Left renal cortex interstitium (tissue), 4 donors: ENCODE results near the gene IGFBP3. TPM values are rescaled to one million over a fixed set of nuclear protein-coding genes. Genes with fewer than 3 reads are reported as not detected.
"Not testable (repeated sequence)": the region's sequence is repeated elsewhere in the genome, so short reads cannot be mapped to it uniquely, and the experiment has no call there.

Experiments used
- DNase-seq, 4 donors: peaks; one replicate each; pipeline ENCODE4 v3.0.0-alpha.2; 2013; ENCODE audit warnings: low read depth in 4 of 4, low spot score in 2 of 4, missing footprints in 1 of 4
- polyA plus RNA-seq, 4 donors: library from polyadenylated mRNA; unstranded; fragments of 120-200 nt; gene quantifications; one replicate each; pipeline ENCODE4 v1.2.1, GENCODE V29; 2013; ENCODE audit not compliant: insufficient read length in 4 of 4

IGFBP3 gene, protein sequence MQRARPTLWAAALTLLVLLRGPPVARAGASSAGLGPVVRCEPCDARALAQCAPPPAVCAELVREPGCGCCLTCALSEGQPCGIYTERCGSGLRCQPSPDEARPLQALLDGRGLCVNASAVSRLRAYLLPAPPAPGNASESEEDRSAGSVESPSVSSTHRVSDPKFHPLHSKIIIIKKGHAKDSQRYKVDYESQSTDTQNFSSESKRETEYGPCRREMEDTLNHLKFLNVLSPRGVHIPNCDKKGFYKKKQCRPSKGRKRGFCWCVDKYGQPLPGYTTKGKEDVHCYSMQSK
- 100 to 1,000 TPM in 1 of 4 donors, 10 to 100 TPM in 3; 81.6 to 112 (median 89.7) TPM for polyA plus RNA-seq

DNA sequence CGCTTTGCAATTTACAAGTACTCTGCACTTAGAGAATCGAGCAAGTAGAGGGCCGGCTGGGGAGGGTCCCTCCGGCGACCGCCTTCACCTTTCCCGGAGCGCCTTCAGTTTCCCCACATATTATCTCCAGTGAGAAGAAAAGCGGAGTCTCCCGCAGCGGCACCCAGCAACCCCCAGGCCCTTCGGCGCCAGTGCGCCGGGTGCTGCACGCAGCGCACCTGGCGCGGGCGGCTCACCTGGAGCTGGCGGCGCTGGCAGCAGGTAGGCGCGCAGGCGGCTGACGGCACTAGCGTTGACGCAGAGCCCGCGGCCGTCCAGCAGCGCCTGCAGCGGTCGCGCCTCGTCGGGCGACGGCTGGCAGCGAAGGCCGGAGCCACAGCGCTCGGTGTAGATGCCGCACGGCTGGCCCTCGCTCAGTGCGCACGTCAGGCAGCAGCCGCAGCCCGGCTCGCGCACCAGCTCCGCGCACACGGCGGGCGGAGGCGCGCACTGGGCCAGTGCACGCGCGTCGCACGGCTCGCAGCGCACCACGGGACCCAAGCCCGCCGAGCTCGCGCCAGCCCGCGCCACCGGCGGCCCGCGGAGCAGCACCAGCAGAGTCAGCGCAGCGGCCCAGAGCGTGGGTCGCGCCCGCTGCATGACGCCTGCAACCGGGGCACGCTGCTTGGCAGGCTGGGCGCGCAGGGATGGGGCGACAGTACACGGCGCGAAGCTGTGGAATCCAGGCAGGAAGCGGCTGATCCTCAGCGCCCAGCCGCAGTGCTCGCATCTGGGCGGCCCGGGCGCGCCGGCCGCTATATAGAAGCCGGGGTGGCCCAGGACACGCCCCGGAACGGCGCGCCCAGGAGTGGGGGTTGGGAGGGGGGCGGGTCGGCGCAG, at the start of gene IGFBP3:
Gene IGFBP3, minus strand, starts transcription at position 771 of the 879 bp plus-strand sequence. Its CDS starts 132 bp downstream, at position 639.
- DNase-seq: no peak

DNA sequence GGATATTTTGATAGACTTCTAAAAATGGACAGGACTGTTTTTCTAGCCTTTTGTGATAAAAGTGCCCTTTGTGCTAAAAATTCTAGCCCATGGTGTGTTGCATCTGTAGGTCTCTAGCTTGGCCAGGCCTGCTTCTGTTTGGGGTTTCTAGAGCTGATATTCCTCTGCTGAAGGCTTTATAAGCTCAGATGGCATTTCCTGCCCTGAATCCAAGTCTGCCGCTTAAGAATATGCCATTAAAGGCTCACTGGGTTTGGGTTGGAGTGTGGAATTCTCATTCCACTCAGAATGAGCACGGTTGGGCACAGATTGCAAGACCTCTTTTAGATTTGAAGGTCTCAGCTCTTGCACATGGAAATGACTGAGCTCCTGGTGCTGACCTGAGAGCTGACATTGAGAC, 49.4 kb upstream of the IGFBP3 start:
- DNase-seq: no peak

DNA sequence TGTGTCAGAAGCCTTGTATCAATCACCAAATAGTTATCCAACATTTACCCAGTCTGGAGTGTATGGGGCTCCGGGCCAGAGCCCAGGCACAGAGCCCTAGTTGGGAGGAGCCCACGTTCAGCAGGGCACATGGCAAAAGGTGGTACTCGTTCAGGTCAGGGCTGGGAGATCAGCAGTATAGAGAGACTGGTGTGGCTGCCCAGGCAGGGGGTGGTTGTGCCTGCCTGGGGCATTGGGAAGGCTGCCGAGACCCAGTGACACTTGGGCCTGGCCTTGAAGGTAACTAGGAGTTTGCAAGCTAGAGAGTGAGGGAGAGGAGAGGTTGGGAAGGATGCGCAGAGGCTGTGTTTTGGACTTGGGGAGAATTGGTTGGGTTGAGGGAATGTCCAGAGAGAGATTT, 48.9 kb upstream of the IGFBP3 start:
- no peak for DNase-seq

DNA sequence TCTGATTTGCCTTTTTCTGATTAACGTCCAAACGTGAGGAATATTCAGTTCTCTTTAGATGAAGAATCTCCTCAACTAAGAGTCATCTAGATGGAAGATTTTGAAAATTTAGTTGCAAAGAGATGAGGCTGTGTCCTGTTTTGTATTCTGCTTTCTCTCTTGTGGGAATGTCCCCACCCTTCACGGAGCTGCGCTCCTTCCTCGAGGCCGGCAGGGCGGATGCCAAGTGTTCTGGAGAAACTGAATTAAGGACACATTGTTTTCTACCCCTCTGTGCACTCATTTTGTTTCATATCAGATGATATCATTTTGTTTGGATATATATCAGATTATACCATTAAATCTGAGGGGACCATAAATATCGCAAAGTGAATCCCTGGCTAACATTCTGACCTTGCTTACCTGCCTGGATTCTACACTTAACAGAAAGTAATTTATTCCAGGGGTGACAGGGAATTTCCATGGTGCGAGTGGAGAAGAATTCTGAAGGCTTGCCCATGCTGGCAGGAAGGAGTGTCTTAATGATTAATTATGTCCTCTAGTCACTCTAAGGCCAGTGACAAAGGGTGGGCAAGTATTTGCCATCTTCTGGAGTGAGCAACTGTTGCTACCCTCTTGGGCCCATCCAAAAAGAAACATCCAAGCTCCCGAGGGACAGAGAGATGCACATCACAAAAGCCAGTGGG, 47.9 kb upstream of the IGFBP3 start:
- no peak for DNase-seq

DNA sequence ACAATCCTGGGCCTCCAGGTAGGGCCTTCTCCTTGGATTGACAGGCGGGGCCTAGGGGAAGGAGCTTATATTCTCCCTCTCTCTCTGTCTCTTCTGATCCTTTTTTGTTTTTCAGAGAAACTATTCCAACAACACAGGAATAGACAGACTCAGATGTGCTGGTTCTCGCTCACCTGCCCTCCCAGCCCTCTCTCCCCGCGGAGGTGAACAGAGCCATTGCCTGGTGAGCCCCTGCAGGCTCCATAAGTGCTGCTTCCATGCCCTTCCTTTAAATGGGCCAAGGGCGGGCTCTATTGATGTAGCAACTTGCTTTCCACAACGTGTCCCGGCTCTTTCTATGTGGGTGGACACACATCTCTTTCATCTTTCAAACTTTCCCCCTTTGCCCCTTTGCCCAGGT, 47.2 kb upstream of the IGFBP3 start:
- DNase-seq: no peak

DNA sequence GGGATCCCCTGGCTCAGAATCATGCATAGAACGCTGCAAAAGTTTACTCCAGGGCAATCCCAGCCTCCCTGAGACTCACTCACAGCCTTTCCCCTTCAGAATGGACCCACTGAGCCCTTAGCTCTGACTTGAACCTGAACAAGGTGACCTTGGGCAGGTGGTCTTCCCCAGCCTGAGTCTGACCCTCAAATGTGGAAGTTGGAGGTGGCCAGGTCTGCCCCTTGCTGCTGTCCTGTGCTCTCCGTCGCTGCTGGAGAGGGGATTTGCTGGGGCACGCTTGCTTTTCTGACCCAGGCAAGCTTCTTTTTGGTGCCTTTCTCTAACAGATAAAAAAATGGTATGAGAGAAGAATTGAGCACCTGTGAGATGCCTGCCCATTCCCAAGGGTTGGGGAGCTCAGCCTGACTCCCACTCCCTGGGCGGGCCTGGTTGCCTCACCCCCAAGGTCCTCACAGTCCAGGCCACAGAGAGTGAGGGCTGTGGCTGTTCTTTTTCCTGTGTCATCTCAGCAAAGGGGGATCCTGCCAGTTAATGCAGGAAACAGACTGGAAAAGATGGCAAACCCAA, 46.6 kb upstream of the IGFBP3 start:
- DNase-seq: no peak

DNA sequence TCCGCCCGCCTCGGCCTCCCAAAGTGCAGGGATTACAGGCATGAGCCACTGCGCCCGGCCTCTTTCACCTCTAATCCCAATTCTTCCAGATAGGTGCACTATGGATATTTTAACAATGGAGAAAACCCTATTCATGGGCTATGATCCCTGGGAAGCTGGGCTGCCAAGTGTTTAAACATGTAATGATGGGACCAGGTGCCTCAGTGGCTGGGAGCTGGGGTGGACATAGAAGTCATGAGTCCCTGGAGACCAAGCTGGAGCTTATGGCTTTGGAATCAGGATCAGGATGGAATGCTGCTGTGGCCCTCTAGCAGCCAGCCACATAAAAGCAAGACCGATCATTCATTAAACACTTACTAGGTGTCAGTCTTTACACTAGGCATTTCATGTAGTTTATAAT, 41.8 kb upstream of the IGFBP3 start:
- no peak for DNase-seq

DNA sequence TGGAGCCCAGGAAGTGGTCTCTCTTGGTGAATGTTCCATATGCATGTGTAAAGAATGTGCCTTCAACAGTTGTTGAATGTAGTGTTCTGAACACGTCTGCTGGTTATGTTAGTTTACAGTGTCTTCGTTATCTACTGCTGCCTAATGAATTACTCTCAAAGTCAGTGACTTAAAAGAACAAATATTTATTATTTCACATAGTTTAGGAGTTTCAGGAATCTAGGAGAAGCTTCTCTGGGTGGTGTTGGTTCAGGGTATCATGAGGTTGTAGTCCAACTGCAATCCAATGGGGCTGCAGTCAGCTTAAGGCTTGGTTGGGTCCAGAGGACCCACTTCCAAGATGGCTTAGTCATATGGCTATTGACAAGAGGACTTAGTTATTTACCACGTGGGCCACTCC, 36.6 kb upstream of the IGFBP3 start:
- DNase-seq: no peak

DNA sequence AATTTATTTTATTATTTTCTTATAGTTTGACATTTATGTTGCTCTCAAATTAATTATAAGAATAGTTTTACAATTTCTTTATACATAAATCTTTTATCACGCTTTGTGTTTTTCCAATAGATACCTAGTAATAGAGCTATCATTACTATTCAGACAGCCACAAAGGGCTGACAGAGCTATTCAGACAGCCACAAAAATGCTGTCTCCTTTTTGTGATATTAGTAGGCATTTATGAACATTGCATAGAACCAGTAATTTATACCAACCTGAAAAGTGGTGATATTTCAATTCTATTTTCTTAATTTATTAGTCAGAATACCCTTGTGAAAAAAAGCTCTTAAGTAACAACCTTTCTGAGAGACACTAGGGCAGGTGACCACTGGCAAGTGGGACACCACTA, 34.2 kb upstream of the IGFBP3 start:
- no peak for DNase-seq

DNA sequence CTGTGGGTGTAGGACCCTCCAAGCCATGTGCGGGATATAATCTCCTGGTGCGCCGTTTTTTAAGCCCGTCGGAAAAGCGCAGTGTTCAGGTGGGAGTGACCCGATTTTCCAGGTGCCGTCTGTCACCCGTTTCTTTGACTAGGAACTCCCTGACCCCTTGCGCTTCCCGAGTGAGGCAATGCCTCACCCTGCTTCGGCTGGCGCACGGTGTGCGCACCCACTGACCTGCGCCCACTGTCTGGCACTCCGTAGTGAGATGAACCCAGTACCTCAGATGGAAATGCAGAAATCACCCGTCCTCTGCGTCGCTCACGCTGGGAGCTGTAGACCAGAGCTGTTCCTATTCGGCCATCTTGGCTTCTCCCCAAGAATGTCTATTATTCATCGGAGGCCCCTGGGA, 32.0 kb upstream of the IGFBP3 start:
- not testable (repeated sequence) for DNase-seq

DNA sequence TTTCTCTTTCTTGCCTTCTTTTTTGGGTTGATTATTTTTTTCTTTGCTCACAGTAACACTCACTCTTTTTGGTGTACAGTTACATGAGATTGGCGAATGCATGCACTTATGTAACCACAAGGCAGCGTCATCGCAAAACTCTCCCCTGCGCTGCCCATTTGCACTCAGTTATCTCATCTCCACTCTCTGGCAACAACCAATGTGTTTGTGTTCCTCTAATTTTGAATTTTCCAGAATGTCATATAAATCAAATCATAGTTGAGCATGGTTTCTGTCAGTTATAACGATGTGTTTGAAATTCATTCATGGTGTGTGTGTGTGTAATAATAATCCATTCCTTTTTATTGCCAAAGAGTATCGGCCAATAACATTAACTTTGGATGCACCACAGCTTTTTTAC, 23.0 kb upstream of the IGFBP3 start:
- no peak for DNase-seq

DNA sequence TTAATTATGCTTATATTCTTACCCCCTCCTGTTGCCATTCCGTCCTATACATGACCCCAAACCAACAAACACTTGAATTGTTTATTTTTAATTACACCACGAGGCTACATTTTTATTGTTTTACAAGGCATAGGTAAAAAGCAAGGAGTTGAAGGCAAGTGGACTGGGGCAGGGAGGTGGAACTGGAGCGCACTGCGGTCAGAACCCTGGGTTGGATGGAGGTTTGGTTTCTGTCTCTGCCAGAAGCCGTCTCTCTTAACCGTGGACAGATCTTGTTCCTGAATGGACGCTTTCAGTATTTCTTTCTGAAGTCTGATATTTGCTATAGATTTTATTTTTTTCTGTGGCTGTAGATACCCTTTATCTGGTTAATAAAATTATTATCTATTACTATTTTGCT, 19.9 kb upstream of the IGFBP3 start:
- DNase-seq: no peak

DNA sequence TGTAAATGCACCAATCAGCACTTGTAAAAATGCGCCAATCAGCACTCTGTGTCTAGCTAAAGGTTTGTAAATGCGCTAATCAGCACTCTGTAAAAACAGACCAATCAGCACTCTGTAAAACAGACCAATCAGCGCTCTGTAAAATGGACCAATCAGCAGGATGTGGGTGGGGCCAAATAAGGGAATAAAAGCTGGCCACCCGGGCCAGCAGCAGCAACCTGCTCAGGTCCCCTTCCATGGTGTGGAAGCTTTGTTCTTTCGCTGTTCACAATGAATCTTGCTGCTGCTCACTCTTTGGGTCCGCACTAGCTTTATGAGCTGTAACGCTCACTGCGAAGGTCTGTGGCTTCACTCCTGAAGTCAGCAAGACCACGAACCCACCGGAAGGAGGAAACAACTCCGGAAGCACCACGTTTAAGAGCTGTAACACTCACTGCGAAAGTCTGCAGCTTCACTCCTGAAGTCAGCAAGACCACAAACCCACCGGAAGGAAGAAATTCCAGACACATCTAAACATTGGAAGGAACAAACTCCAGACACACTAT, 19.2 kb upstream of the IGFBP3 start:
- not testable (repeated sequence) for DNase-seq

DNA sequence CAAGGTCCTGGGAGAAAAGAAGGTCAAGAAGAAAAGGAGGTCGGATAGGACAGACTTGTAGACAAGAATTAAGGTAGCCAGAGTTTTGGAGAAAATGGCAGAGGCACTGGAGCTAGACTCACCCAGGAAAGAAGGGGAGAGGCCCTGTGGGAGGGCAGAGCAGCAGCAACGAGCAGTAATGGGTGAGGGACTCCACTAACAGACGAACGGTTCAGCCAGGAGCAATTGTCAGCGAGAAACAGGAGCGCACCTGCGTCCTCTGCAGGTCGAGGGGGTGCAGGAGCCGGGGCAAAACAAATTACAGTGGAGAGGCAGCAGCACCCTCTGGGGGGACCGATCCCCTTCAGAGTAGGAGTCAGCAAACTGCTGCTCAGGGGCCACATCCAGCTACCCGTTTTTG, 18.5 kb upstream of the IGFBP3 start:
- DNase-seq: no peak

DNA sequence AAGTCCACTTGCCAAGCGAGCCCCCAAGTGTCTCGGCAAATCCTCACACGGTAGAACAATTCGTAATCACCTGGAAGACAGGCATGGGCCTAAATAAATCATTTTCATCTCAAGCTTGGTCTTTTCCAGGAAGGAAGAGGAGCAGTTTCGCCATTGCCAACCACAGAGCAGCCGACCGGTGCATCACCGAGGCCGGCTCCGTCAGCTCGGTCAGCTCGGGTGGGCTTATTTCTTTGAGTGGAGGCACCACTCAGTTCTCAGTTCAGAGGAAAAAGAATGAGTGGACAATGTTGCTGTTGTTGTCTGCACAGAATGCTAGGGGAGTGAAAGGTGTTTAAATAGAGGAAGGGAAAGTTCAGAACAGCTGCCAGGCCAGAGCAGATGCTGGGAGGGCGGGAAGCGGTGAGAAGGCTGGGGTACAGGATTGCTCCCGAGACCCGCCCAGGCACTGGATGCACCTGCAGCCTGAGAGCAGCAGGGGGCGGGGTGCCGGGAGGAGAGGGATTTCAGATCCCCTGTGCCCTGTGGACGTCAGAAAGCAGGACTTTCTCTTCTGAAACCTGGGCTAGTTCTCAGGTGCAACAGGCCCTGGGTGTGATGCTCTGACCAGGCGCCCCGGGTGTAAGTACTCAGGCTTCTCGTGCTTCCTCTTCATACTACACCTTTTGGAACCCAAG, 17.7 kb upstream of the IGFBP3 start:
- DNase-seq: no peak

DNA sequence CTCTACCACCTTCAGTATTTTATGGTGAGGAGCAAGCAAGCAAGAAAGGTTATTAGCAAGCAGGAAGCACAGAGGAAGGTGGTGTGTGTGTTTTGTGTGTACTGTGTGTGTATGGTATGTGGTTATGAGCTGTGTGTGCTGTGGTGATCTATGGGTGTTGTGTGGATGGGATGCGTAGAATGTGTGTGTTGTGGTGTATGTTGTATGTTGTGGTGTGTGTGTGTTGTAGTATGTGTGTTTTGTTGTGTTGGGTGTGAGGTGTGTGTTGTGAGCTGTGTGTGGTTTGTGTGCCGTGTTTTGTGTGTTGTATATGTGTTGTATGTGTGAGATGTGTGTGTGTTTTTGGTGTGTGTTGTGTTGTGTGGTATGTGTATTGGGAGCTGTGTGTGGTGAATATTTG, 16.8 kb upstream of the IGFBP3 start:
- DNase-seq: no peak

DNA sequence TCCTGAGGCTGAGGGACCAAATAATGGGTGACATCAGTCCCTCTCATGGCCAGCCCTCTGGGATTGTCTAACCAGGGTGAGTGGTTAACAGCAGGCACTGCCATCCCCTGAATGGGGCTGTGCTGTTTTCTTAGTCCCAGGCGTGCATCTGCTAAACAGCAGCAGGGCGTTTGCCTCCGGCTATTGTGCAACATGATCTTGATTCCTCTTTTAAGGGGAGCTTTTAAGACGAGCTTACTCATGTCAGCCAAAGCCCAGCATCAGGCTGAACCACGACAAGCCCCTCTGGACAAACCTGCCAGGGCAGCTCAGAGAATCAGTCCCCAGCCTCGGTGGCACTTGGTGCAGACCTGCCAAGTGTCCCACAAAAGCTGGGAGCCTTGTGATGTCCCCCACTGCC, 16.2 kb upstream of the IGFBP3 start:
- DNase-seq: no peak

DNA sequence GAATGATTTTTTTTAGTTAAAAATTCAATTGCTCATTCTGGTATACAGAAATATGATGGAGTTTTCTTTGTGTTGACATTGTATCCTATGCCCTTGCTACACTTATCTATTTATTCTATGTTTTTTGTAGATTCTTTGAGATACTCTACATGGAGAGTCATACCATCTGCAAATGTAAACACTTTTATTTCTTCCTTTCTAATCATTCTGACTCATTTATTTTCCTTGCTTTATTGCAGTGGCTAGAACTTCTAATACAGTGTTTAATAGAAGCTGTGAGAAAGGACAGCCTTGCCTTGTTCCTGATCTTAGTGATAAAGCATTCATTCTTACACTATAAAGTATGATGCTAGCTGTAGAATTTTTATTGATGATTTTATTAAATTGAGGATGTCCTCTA, 9.9 kb upstream of the IGFBP3 start:
- no peak for DNase-seq

DNA sequence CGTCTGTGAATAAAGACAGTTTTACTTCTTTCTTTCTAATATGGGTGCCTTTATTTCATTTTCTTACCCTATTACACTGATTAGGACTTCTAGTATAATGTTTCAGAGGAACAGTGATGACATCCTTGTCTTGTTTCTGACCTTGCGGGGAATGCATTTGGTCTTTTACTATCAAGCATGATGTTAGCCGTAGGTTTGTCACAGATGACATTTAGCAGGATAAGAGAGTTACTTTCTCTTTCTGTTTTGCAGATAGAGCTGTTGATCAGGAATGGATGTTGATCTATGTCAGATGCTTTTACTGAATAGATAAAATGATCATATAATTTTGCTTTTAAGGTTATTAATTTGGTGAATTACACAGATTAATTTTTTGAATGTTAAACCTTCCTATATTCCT, 6.6 kb upstream of the IGFBP3 start:
- DNase-seq: no peak

DNA sequence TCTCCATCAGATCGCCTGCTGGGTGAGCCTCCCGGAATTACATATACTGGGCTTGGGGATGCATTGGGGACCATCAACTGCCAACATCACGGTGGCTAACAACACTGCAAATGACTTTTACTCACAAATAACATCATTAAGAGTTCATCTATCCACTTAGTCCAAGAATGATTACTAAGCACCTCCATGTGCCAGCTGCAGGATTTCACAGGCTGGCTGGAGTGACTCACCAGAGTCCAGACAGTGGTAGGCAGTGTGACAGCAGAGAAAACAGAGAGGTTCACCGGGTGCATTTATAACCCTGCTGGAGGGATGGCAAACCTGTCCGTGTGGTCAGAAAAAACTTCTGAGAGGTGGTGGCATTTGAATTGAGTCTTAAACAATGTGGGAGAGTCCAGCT, 3.2 kb upstream of the IGFBP3 start:
- no peak for DNase-seq
